GM19351 (cell line): ENCODE results near the gene JARID2.
"Not testable (repeated sequence)": the region's sequence is repeated elsewhere in the genome, so short reads cannot be mapped to it uniquely, and the experiment has no call there.

Experiments used
- ATAC-seq: cut with Tn5 transposase; IDR thresholded peaks from one replicate; pipeline ENCODE4 v1.9.1; 2021; ENCODE audit warnings: mild to moderate bottlenecking, moderate library complexity; ENCODE audit not compliant: unreplicated experiment

The JARID2 gene

DNA sequence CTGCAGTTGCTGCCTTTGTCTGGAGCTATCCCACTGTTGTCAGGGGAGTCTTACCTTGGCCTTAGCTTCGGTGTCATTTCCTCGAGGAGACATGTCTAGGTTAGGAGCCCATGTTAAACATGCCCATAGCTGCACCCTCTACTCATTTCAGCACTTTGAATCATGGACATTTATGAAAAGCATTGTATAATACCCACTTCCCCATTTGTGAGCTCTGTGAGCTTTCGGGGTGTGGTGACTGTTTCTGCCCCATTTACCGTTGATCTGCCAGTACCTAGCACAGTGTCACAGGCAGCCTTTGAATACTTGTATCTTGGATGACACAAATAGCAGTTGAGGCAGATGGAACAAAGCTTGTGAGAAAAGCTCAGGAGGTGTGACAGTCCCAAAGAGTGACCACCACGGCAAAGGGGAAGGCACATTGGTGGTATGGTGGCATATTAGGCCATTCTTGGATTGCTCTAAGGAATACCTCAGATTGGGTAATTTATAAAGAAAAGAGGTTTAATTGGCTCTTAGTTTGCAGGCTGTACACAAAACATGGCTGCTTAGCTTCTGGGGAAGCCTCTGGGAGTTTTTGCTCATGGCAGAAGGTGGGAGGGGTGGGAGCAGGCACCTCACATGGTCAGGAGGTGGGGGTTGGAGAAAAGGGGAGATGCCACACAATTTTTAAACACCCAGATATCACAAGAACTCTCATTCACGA lies 42.0 kb downstream of the JARID2 start:
- peak; percentile 100 for ATAC-seq

DNA sequence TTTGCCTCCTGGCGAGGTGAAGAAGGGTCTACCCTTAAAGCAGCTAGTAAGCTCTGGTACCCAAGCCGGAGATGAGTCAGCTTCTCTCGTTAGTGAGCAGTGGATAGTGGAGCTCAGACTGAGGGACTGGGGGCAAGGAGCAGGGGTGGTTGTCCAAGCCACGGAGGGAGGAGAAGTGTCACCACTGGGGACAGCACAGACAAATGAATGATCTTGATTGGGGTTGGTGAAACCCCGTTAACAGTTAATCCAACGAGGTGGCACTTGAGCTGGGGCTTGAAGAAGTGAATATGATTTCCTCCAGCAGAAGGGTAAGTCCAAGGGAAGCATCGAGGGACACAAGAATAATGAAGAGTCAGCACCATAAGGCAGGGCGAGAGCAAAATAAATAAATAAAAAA lies 43.0 kb downstream of the JARID2 start:
- no peak for ATAC-seq

DNA sequence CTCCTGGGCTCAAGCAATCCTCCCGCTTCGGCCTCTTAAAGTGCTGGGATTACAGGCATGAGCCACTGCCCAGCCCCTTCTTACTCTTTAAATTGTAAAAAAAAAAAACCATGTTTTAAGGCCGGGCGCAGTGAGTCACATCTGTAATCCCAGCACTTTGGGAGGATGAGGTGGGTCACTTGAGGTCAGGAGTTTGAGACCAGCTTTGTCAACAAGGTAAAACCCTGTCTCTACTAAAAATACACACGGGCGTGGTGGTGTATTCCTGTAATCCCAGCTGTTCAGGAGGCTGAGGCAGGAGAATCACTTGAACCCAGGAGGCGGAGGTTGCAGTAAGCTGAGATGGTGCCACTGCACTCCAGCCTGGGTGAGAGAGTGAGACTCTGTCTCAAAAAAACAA lies 43.6 kb downstream of the JARID2 start:
- ATAC-seq: not testable (repeated sequence)

DNA sequence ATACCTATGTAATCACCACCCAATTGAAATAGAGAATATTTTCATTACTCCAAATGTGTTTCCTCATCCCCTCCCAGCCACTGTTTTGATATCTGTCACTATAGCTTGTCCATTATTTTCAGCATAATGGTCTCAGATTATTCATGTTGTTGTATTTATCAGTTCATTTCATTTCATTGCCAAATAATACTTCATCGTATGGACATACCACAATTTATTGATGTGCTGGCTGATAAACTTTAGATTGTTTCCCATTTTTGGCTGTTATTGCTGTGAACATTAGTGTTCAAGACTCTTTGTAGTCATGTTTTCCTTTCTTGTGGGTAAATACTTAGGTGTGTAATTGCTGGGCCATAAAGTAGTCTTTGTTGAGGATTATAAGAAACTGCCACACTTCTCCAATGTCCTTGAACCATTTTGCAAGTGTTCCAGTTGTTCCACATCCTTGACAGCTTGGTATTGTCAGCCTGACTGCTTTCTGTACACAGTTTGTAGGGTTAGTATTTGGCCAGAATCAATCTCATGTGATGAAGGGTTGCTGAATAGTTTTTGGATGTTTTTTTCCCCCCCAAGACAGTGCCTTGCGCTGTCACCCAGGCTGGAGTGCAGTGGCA lies 44.3 kb downstream of the JARID2 start:
- no peak for ATAC-seq

DNA sequence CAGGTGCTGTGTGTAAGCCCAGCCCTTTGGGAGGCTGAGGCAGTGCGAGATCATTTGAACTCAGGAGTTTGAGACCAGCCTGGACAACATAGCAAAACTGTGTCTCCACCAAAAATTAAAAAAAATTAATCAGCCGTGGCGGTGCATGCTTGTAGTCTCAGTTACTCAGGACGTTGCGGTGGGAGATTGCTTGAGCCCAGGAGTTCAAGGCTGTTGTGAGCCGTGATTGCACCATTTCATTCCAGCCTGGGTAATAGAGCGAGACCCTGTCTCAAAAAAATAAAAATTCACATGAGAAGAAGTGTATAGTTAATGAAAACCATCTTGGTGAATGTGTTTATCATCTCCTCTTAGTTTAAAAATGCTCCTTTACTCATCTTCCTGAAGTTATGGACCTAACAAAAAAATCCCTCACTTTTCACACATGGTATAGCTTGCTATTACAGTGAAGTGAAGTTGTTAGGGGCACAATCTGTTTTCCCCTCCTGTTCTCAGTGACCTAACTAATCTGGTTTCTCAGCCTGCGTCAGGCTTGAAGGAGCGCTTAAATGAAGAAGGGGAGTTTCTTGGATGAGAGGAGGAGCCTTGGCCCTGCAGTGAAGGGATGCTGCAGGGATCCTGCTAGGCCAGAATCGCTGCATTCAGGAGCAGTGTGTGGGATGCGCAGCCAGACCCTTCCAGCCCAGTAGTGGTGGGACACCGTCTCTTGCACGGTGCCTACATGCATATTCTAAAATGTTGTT lies 45.3 kb downstream of the JARID2 start:
- no peak for ATAC-seq

DNA sequence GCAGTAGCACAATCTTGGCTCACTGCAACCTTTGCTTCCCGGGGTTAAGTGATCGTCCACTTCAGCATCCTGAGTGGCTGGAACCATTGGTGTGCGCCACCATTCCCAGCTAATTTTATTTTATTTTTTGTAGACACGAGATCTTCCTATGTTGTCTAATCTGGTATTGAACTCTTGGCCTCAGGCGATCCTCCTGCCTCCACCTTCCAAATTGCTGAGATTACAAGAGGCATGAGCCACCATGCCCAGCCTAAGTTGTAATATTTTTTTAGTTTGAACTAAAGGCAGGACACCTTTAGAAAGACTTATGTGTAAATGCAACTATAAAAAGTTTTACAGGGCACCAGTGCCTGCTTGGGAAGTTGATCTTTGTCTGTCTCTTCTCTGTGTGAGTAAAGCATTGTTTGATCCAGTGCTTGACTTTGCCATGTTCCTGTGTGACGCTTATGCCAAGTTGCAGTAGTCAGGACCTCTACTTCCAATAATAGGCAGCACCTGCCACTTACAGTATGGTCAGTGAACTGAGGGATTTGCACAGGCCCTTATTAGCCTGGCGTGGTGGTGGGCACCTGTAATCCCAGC lies 46.9 kb downstream of the JARID2 start:
- ATAC-seq: no peak

DNA sequence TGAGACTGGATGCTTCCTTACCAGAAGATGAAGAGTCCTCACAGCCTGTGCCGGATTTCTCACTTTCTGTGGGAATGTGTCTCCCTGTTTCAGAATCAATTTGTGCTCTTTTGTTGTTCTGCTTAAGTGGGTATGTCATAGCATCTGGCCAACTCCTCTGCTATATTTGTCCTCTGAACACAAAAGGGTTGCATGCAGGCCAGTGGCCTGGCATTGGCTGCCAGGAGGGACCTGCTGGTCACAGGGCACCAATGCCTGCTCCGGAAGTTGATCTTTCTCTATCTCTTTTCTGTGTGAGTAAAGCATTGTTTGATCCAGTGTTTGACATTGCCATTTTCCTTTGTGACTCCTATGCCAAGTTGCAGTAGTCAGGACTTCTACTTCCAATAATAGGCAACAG lies 47.8 kb downstream of the JARID2 start:
- ATAC-seq: no peak

DNA sequence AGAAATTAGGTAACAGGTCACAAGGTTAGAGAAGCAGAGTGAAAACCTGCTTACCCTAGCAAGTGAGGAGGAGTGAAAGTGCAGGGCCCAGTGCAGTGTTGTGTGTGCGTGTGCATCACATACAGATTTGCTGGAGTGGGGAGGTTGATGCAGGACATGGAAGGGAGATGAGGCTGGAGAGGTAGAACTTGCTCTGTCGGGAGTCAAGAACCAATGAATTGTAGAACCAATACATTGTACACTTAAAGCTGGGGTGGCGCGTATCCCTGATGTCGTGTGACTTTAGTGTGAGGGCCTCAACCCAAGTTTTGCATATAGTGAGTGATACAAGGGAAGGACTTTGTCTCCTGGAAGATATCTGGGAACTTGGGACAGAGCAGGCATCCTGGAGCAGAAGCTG lies 48.6 kb downstream of the JARID2 start:
- ATAC-seq: no peak

DNA sequence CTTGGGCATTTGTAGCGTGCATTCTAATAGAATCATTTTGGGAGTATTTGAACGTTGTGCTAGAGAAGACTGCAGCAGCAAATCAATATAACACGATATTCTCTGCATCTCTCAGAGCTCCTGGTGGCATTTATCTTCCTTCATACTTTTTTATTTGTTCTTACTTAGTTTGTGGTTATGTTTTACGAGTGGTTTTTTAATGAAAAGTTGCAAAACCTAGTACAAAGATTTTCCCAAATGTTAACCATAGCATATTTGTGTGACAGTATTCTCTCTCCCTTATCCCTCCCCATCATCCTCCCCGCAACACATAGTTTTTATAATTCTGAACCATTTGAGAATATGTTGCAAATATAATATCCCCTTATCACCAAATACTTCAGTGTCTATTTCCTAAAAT lies 50.4 kb downstream of the JARID2 start:
- ATAC-seq: no peak

DNA sequence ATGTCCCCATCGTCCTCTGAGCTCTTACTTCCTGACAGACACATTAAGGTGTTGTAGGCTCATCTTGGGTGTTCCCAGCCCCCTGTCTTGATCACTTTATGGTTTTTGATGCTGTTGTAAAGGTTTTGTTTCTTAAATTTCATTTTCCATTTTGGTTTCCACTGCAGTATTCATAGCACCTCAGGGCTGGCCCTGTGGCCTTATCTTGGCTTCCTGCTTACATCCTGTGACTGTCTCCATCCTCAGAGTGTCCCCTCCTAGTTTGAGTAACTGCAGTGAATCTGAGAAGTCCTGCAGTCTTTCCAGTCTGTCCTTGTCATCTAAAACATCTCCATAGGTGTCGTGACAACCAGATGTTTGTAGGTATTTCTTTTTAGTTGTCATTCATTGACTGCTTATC lies 50.9 kb downstream of the JARID2 start:
- peak; percentile 54 for ATAC-seq

DNA sequence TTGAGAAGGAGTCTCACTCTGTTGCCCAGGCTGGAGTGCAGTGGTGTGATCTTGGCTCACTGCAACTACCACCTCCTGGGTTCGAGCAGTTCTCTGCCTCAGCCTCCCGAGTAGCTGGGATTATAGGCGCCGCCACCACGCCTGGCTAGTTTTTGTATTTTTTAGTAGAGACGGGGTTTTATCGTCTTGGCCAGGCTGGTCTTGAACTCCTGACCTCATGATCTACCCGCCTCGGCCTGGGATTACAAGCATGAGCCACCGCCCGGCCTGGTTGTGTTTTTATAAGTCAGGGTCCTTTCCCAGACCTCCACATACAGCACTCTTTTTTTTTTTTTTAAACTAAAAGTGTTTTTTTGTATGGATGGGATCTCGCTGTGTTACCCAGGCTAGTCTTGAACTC lies 51.3 kb downstream of the JARID2 start:
- not testable (repeated sequence) for ATAC-seq

DNA sequence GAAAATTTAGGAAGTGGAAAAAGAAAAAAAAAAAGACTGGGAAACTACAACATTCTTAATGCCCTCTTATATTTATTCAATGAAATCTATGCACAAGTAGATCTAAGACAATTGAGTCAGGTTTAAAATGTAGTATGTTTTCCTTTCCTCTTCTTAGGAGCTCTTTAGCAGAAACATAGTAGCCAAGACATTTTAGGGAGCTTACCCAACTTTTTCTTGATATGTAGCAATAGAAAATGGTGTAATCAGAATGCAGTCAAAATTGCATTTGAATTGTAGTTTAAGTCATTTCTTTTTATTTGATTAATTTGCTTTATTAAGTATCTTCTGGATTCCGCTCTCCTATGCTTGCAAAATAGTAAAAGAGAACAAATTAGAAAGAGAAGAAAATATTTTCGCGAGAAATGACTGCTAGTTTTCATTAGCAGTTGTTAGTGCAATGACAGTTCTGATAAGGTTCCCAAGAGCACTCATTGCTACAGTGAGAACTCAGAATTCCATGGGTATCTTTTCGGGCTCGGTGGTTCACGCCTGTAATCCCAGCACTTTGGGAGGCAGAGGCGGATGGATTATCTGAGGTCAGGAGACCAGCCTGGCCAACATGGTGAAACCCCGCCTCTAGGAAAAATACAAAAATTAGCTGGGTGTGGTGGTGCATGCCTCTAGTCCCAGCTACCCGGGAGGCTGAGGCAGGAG lies 52.2 kb downstream of the JARID2 start:
- ATAC-seq: no peak

DNA sequence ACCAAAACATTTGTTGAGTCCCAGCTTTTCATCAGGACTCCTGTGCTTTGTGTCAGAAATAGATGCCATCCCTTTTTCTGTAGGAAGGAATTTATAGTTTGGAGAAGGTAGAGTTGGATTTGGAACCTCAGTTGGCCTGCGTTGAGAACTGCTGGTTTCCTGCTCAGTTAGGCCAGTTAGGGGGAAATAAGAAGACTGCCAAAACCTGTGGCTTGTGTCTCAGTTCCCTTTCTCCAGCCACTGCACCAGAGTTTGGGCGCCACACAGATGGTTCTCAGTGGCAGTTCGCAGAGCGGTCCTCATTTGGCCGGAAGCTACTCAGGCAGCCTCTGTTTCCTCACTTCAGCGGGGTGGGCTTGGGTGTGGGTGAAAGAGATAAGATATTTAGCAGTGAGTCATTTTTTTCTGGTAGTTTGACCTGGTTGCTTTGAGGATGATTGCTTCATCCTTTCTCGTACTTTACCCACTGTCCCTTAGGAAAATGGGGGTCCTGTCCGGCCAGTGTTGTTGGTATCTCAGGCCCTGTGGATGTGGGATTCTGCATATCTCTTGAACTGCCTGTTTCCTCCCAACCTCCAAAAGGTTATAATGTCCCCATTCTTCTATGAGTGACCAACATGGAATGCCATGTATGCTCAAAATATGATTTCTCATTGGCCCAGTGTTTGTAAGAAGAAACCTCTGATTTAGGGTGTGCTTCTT lies 53.7 kb downstream of the JARID2 start:
- ATAC-seq: peak; percentile 79

DNA sequence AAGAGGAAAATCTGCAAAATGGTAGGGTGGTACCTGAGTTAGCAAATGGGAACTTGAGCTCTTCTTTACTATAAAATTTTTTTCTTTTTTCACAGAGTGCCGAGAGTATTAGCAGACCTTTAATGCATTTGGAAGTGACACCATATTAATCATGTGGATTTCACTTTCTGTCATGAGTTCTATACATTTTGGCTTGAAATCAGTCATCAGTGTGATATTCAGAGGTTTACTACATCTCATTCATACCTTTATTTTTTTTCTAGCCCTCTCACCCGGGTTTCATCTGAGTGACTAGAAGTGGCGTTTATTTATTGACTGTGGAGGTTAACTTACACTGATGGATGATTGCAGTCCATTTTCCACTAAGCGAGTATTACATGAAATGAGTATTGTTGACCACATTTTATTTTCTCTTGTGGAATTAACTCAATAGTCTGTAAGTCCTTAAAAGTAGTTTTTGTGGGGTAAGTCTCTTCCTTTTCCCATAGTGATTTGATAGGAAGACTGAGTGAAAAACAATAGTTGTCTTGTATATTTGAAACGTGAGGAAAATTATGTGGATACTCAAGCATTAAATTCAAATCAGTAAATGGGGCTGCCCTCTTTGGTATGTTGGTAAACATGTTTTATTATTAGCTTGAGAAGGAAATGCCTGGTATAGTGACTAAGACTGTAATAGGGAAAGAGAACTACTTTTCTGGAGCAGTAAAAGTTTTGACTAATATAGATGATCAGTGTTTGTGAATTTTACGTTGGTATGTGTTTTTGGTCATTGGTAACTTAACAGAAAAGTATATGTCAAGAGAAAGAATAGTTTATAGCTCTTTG lies 55.5 kb downstream of the JARID2 start:
- ATAC-seq: peak; percentile 30

DNA sequence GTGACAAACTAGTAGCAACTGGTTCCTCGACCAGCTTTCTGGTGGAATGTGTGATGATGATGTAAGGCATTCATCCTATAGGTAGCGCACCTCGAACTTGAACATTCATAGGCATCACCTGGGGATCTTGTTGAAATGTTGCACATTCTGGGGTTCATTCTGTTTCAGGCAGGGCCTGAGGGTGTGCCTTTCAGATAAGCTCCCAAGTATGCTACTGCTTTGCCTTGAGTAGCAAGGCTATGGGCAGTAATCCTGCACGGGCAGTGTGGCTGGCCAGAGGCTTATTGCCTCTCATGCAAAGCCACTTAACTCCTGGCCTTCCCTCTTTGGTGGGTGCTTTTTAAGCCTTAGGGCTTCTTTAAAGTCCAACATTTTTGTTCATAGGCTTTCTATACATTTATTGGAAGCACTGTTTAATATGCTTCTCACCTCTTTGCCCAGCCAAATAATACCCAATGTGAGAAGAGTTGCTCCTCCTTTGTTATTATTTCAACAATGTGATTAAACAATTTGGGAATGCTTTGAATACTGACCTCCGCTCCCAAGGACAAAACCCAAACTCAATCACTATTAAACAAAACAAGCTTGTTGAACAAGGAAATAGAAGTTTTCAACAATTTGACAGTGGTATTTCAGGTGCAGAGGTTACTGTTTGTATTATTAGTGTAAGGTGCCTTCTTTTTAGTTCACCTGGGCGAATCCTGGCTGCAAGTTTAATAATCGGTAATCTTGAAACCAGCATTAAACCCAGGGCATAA lies 57.5 kb downstream of the JARID2 start:
- ATAC-seq: no peak

DNA sequence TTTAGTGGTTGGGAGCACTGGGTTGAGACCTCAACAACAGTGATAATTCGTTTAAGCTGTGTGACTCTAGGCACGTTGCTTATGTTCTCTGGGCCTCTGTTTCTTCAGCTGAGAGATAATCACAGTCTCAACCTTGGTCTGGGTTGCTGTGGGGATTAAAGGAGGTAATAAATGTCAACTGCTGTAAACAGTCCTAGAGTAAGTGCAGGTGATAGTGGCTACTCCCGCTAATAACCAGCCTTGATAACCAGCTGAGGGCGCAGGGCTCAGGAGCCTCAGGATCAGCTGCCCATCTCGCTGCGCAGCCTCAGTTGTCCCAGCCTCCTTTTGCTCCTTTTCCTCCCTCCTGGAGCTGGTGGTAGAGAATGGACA lies 58.0 kb downstream of the JARID2 start:
- no peak for ATAC-seq

DNA sequence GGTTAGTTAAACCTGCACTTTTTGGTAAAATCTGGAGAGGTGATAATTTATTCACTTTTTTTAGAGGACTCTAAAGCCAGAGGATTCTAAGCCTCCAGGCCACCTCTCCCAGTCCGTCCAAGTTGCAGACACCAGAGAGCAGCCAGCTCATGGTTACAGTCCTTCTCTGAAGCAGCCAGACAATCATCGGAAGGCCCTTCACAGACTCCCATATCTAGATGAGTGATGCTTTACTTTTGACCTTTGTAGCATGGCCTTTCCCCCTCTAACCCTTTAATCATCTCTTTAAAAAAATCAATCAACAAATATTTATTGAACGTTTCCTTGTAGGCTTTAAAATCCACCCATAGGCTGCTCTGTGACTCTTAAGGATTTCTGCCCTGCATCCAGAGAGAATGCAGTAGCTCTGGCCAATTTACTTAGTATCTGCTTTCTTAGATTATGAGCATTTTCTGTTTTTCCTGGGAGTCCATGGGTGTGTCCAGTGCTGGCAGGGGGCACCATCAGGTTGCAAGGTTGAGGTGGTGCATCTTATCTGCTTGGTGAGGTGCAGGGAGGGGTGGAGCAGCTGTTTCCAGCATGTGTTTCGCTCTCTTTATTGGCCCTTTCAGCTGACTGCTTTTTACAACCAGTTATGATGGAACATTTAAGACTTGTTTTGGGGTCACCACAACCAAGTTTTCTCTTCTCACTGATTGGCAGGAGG lies 58.6 kb downstream of the JARID2 start:
- no peak for ATAC-seq

DNA sequence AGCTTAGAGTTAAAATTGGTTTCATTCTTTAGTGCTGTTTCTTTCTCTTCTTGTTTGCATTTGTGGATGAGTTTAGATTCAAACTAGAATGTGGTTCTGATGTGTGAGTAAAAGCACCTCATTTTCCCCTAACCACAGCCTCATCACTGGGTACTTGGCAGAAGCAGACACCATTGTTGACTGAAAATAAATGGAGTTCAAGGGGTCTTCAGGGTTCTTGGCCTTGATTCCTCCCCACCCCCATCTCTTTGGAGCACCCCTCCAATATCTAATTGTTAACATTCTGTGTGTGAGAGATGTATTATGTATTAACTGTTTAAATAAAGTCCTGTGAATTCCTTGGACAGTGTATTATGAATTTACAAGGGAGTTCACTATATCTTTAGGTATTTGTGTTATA lies 59.6 kb downstream of the JARID2 start:
- ATAC-seq: peak; percentile 55
